ENCODE measurements around the gene KLHL3. TPM values are rescaled to one million over a fixed set of nuclear protein-coding genes. Genes with fewer than 3 reads are reported as not detected.
A peak's percentile ranks its signal among the peaks of the same experiment; 100 is the strongest.

KLHL3 gene
- total RNA-seq, 1 donor from 2014 or later: 8.9 TPM

- H3K9me3 ChIP-seq (ENCODE audit: insufficient read depth, low read depth, low read length): no peaks in the 10 kb centered on the region
- no peak for DNase-seq (ENCODE audit: low read depth)
- no peak overlapping the region for H2AFZ ChIP-seq (ENCODE audit: low read depth, low read length)
- no peak overlapping the region for H3K27ac ChIP-seq (ENCODE audit: low read depth, low read length)
- H3K36me3 ChIP-seq (ENCODE audit: insufficient read depth, low read length): no peaks in the 10 kb centered on the region
- no peaks in the 10 kb centered on the region for H3K27me3 ChIP-seq (ENCODE audit: insufficient read depth, low read length)
- H3K4me1 ChIP-seq (ENCODE audit: insufficient read depth, low read length): peaks cover 9% of the 10 kb centered on the region
- no peak overlapping the region for H3K4me3 ChIP-seq (ENCODE audit: insufficient read depth, low read depth, low read length)
- H4K20me1 ChIP-seq (ENCODE audit: insufficient read depth, low read length): no peaks in the 10 kb centered on the region
- no peak for TF ChIP-seq EZH2 (IDR thresholded peaks at IDR 0.05; ENCODE audit: insufficient read depth, low read length)
- TF ChIP-seq, protein P1, sequence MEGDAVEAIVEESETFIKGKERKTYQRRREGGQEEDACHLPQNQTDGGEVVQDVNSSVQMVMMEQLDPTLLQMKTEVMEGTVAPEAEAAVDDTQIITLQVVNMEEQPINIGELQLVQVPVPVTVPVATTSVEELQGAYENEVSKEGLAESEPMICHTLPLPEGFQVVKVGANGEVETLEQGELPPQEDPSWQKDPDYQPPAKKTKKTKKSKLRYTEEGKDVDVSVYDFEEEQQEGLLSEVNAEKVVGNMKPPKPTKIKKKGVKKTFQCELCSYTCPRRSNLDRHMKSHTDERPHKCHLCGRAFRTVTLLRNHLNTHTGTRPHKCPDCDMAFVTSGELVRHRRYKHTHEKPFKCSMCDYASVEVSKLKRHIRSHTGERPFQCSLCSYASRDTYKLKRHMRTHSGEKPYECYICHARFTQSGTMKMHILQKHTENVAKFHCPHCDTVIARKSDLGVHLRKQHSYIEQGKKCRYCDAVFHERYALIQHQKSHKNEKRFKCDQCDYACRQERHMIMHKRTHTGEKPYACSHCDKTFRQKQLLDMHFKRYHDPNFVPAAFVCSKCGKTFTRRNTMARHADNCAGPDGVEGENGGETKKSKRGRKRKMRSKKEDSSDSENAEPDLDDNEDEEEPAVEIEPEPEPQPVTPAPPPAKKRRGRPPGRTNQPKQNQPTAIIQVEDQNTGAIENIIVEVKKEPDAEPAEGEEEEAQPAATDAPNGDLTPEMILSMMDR (IDR thresholded peaks at IDR 0.05; ENCODE audit: insufficient read depth, low read depth, low read length): no peak
- H3K9ac ChIP-seq (ENCODE audit: low read length): no peak overlapping the region
- no peak for FAIRE-seq
- H3K4me2 ChIP-seq (ENCODE audit: low read length): peak overlapping the region; percentile 21
- peak overlapping the region; percentile 18 for H3K4me3 Mint-ChIP-seq (ENCODE audit: unreplicated experiment)
- H3K9me3 Mint-ChIP-seq (ENCODE audit: unreplicated experiment): peaks cover 5% of the 10 kb centered on the region
- no peaks in the 10 kb centered on the region for H3K79me2 ChIP-seq (ENCODE audit: insufficient read depth, low read length)
- peaks cover 40% of the 10 kb centered on the region for H3K4me1 Mint-ChIP-seq (ENCODE audit: low read depth, unreplicated experiment)
- H3K27ac Mint-ChIP-seq (ENCODE audit: unreplicated experiment): peak overlapping the region; percentile 37
- H3K36me3 Mint-ChIP-seq (ENCODE audit: low read depth, unreplicated experiment): peaks cover 7% of the 10 kb centered on the region
- no peaks in the 10 kb centered on the region for H3K27me3 Mint-ChIP-seq (ENCODE audit: low read depth, unreplicated experiment)
Observed at GRCh38 chr5:137695651-137696428, 40.0 kb downstream of the KLHL3 start.

DNA sequence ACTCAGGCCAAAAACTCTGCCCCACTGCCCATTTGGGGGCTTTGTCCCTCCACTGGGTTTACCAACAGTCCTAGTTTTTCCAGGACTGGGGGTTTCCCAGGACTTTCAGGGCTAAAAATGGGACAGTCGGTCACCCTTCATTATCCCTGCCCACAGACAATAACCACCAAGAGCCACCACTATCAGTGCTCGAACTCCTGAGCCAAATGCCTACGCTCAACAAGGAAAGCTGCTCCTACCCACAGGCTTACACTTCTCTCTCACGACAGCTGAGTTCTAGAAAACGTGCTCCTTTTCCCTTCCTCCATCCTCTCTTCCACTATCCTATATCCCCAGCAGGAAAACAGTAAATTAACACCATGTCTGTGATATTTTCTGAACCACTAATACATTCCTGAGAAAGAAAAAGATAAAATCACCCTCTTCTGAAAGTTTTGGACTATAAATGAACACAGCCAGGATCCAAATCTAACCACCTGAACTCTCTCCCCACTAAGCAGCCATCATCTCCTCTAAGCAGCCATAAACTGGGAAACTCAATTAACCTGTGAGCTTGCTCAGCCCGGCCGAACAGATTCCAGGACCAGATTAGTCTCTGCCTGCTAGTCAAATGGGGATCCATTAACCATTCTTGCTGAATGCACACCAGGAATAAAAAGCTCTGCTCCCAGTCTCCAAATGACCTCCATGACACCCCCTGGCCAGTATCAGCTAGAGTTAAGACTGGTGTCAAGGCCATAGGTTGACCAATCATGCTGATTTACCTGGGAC, 41.8 kb downstream of the KLHL3 start:
- FAIRE-seq (no peak), DNase-seq (ENCODE audit: low read depth) (no peak)
- H3K4me3 ChIP-seq (ENCODE audit: insufficient read depth, low read depth, low read length): no peak overlapping the region
- Mint-ChIP-seq H3K36me3 (ENCODE audit: low read depth, unreplicated experiment) (peaks cover 17% of the 10 kb centered on the region), H3K4me3 (ENCODE audit: unreplicated experiment) (no peak overlapping the region), H3K9me3 (ENCODE audit: unreplicated experiment) (peaks cover 8% of the 10 kb centered on the region), H3K27ac (ENCODE audit: unreplicated experiment) (peak overlapping the region; percentile 54), H3K4me1 (ENCODE audit: low read depth, unreplicated experiment) (peaks cover 28% of the 10 kb centered on the region), H3K27me3 (ENCODE audit: low read depth, unreplicated experiment) (no peaks in the 10 kb centered on the region)
- H3K36me3 ChIP-seq (ENCODE audit: insufficient read depth, low read length): no peaks in the 10 kb centered on the region
- H4K20me1 ChIP-seq (ENCODE audit: insufficient read depth, low read length): no peaks in the 10 kb centered on the region
- no peak for TF ChIP-seq EZH2 (IDR thresholded peaks at IDR 0.05; ENCODE audit: insufficient read depth, low read length)
- TF ChIP-seq, protein P1 (IDR thresholded peaks at IDR 0.05; ENCODE audit: insufficient read depth, low read depth, low read length): no peak
- no peaks in the 10 kb centered on the region for H3K27me3 ChIP-seq (ENCODE audit: insufficient read depth, low read length)
- no peak overlapping the region for H3K9ac ChIP-seq (ENCODE audit: low read length)
- H3K9me3 ChIP-seq (ENCODE audit: insufficient read depth, low read depth, low read length): no peaks in the 10 kb centered on the region
- no peak overlapping the region for H3K4me2 ChIP-seq (ENCODE audit: low read length)
- H3K79me2 ChIP-seq (ENCODE audit: insufficient read depth, low read length): no peaks in the 10 kb centered on the region
- H2AFZ ChIP-seq (ENCODE audit: low read depth, low read length): no peak overlapping the region
- H3K27ac ChIP-seq (ENCODE audit: low read depth, low read length): no peak overlapping the region
- peaks cover 9% of the 10 kb centered on the region for H3K4me1 ChIP-seq (ENCODE audit: insufficient read depth, low read length)

Measured in astrocyte (in vitro differentiated cells and primary cell).